ENCODE data around the gene KRCC1.
"Not testable (repeated sequence)": the region's sequence is repeated elsewhere in the genome, so short reads cannot be mapped to it uniquely, and the experiment has no call there.

Gene KRCC1

GRCh38 chr2:87995756-87996155 lies 59.8 kb downstream of the KRCC1 start:
- TF ChIP-seq, protein P1, sequence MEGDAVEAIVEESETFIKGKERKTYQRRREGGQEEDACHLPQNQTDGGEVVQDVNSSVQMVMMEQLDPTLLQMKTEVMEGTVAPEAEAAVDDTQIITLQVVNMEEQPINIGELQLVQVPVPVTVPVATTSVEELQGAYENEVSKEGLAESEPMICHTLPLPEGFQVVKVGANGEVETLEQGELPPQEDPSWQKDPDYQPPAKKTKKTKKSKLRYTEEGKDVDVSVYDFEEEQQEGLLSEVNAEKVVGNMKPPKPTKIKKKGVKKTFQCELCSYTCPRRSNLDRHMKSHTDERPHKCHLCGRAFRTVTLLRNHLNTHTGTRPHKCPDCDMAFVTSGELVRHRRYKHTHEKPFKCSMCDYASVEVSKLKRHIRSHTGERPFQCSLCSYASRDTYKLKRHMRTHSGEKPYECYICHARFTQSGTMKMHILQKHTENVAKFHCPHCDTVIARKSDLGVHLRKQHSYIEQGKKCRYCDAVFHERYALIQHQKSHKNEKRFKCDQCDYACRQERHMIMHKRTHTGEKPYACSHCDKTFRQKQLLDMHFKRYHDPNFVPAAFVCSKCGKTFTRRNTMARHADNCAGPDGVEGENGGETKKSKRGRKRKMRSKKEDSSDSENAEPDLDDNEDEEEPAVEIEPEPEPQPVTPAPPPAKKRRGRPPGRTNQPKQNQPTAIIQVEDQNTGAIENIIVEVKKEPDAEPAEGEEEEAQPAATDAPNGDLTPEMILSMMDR (IDR thresholded peaks at IDR 0.05; ENCODE audit: low read depth, low read length), result no peak
- no peak for DNase-seq (ENCODE audit: extremely low read depth, low read depth)

DNA sequence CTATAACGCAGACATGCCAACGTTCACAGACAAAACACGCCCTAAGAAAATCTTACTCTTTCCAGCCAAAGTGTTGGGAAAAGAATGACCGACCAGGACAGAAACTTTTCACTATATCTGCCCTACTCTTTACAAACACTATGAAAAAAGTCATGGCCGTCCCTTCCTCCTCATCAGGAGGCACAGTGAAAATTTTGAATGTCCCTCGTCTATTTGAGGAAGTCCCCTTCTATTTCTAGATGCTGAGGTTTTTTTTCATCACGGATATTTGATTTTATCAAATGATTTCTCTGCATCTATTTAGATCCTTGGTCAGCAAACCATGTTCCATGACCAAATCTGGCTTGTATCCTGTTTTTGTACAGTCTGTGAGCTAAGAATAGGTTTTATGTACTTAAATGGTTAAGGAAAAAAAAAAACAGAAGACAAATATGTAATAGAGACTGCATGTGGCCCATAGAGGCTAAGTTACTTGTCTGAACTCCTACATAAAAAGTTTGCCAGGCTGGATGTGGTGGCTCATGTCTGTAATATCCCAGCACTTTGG lies 61.2 kb downstream of the KRCC1 start:
- DNase-seq (ENCODE audit: extremely low read depth, low read depth), result not testable (repeated sequence)

DNA sequence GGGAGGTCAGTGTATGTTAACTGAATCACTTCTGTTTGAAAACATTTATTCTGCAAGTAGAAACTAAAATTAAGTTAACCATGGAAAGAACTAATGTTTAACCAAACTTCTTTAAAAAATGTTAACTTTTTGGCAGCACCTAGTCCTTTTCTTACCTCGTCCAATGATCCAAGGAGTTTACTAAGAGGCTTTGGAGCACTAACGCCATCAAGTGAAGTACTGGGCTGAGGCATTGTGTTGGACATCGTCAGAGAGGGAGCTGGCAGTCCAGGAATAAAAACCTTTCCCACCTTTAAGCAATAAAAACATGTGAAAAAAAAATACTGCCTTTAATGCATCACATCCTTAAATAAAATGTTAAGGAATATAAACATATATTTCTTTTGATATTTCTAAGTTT lies 63.0 kb downstream of the KRCC1 start:
- DNase-seq (ENCODE audit: extremely low read depth, low read depth), result not testable (repeated sequence)

GRCh38 chr2:87987473-87987872 lies 68.1 kb downstream of the KRCC1 start:
- DNase-seq (ENCODE audit: extremely low read depth, low read depth), result not testable (repeated sequence)

DNA sequence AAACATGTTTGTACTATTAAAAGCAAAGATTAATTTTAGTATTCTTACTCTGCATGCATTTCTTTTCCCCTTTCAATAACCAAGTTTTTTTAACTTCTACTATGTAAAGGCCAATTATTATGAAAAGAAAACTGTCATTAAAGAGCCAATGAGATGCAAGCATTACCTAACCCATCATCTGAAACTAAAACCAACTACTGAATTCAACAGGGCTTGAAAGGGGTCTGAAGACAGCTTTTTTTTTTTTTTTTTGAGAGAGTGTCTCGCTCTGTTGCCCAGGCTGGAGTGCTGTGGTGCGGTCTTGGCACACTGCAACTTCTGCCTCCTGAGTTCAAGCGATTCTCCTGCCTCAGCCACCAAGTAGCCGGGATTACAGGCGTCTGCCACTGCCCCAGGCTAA lies 69.7 kb downstream of the KRCC1 start:
- DNase-seq (ENCODE audit: extremely low read depth, low read depth), result not testable (repeated sequence)

GRCh38 chr2:87981182-87981581 lies 74.4 kb downstream of the KRCC1 start:
- DNase-seq (ENCODE audit: extremely low read depth, low read depth), result not testable (repeated sequence)

Measured in AG09319 (cell line).